H1 (cell line): ENCODE data around the gene TPD52L1. TPM values are rescaled to one million over a fixed set of nuclear protein-coding genes. Genes with fewer than 3 reads are reported as not detected.

Experiments
- CTCF ChIA-PET: fragments of 300-600 bp; sonication (Branson Sonifier 250); formaldehyde crosslinking; loops from one replicate; lab custom pipeline; 2021; ENCODE audit not compliant: partially characterized antibody; lab: Charles Lee
- POLR2A ChIA-PET: fragments of 300-600 bp; sonication (Branson Sonifier 250); formaldehyde crosslinking; loops from one replicate; lab custom pipeline; 2021; ENCODE audit warnings: inconsistent platforms; ENCODE audit not compliant: partially characterized antibody; lab: Charles Lee
- DNase-seq, 2 experiments: peaks; one replicate each; pipeline versions ENCODE4 v3.0.0 to v3.0.0-alpha.2; 2010 to 2022; ENCODE audit warnings: low spot score in 2 of 2, low read depth in 1 of 2, mixed read lengths in 1 of 2
- FAIRE-seq: peaks from 2 replicates; lab custom pipeline; 2011; peaks lifted over from hg19 to GRCh38; lab: Jason Lieb, UNC
- H2AFZ ChIP-seq: 2 replicates; pipeline ENCODE4 v1.8.1; 2012; ENCODE audit warnings: low read length, inconsistent platforms
- H2AK5ac ChIP-seq: 2 replicates; pipeline ENCODE4 v1.6.1; 2013; ENCODE audit warnings: low read depth, low read length
- H2BK120ac ChIP-seq: replicated peaks from 2 replicates; pipeline ENCODE3; 2013; ENCODE audit warnings: low read depth, low read length, inconsistent platforms
- H2BK12ac ChIP-seq: 2 replicates; pipeline ENCODE4 v1.6.1; 2013; ENCODE audit warnings: low read depth, low read length
- H2BK15ac ChIP-seq: 2 replicates; pipeline ENCODE4 v1.6.1; 2013; ENCODE audit warnings: low read length
- H2BK20ac ChIP-seq: 2 replicates; pipeline ENCODE4 v1.6.1; 2013; ENCODE audit warnings: low read length
- H2BK5ac ChIP-seq: 2 replicates; pipeline ENCODE4 v1.6.1; 2013; ENCODE audit warnings: low read depth, low read length
- H3K14ac ChIP-seq: 2 replicates; pipeline ENCODE4 v1.6.1; 2013; ENCODE audit warnings: inconsistent platforms; ENCODE audit not compliant: insufficient read length
- H3K18ac ChIP-seq: 2 replicates; pipeline ENCODE4 v1.6.1; 2013; ENCODE audit warnings: low read length; ENCODE audit errors: extremely low read depth
- H3K23ac ChIP-seq: 2 replicates; pipeline ENCODE4 v1.6.1; 2013; ENCODE audit warnings: inconsistent platforms; ENCODE audit not compliant: insufficient read length
- H3K23me2 ChIP-seq: 2 replicates; pipeline ENCODE4 v1.6.1; 2013; ENCODE audit warnings: low read depth, low read length
- H3K27ac ChIP-seq: 2 replicates; pipeline ENCODE4 v1.6.1; 2011; ENCODE audit warnings: low read depth, low read length, inconsistent platforms
- H3K27me3 ChIP-seq, 4 experiments: replicated peaks in 1 of 4; 1 replicate in 1 of 4; 2 replicates in 3 of 4; pipeline versions ENCODE4 v1.6.1 to v1.8.1; 2011 to 2013; ENCODE audit warnings: low read length in 3 of 4, mild to moderate bottlenecking in 3 of 4, inconsistent platforms in 2 of 4, mixed read lengths in 2 of 4, moderate library complexity in 1 of 4; ENCODE audit not compliant: control insufficient read depth in 3 of 4, insufficient read depth in 3 of 4; ENCODE audit errors: extremely low read depth in 1 of 4
- H3K36me3 ChIP-seq, 4 experiments: 2 replicates each; pipeline versions ENCODE4 v1.6.1 to v1.8.1; 2011 to 2013; ENCODE audit warnings: mild to moderate bottlenecking in 4 of 4, low read length in 3 of 4, moderate library complexity in 2 of 4, control low read depth in 1 of 4, inconsistent platforms in 1 of 4; ENCODE audit not compliant: insufficient read depth in 4 of 4, control insufficient read depth in 2 of 4
- H3K4ac ChIP-seq: replicated peaks from 2 replicates; pipeline ENCODE3; 2013; ENCODE audit warnings: low read length, low read depth, mixed read lengths, inconsistent platforms; ENCODE audit not compliant: insufficient read length
- H3K4me1 ChIP-seq, 4 experiments: replicated peaks in 1 of 4; 1 replicate in 1 of 4; 2 replicates in 3 of 4; pipeline versions ENCODE4 v1.6.1 to v1.8.1; 2011 to 2013; ENCODE audit warnings: low read length in 3 of 4, inconsistent platforms in 2 of 4, mixed read lengths in 1 of 4; ENCODE audit not compliant: insufficient read depth in 4 of 4, control insufficient read depth in 3 of 4
- H3K4me2 ChIP-seq, 2 experiments: 2 replicates each; pipeline versions ENCODE4 v1.6.1 to v1.8.1; 2011 to 2013; ENCODE audit warnings: low read depth in 2 of 2, low read length in 2 of 2, control low read depth in 1 of 2, inconsistent platforms in 1 of 2, mild to moderate bottlenecking in 1 of 2; ENCODE audit not compliant: insufficient read depth in 1 of 2
- H3K4me3 ChIP-seq, 4 experiments: fragments of 200-600, 300-600 bp in 1 of 4; sonication (generic), shearing (Covaris generic), sonication (Bioruptor Twin) in 1 of 4; 2 replicates each; pipeline versions ENCODE4 v1.5.1 to v1.8.1; 2011 to 2016; ENCODE audit warnings: low read length in 4 of 4, low read depth in 3 of 4, control low read depth in 2 of 4, inconsistent platforms in 2 of 4, mild to moderate bottlenecking in 2 of 4, mixed read lengths in 1 of 4, moderate library complexity in 1 of 4; ENCODE audit not compliant: insufficient read depth in 2 of 4; ENCODE audit errors: extremely low read depth in 1 of 4
- H3K56ac ChIP-seq: replicated peaks from 2 replicates; pipeline ENCODE3; 2013; ENCODE audit warnings: low read depth, mild to moderate bottlenecking, mixed read lengths, low read length, inconsistent platforms; ENCODE audit not compliant: insufficient read length
- H3K79me1 ChIP-seq: 2 replicates; pipeline ENCODE4 v1.6.1; 2013; ENCODE audit warnings: low read depth, low read length, control low read depth
- H3K79me2 ChIP-seq, 2 experiments: 2 replicates each; pipeline versions ENCODE4 v1.6.1 to v1.8.1; 2012 to 2013; ENCODE audit warnings: low read length in 2 of 2, mild to moderate bottlenecking in 2 of 2, inconsistent platforms in 1 of 2; ENCODE audit not compliant: insufficient read depth in 2 of 2, control insufficient read depth in 1 of 2
- H3K9ac ChIP-seq, 4 experiments: replicated peaks in 1 of 4; 1 replicate in 1 of 4; 2 replicates in 3 of 4; pipeline versions ENCODE4 v1.6.1 to v1.8.1; 2011 to 2013; ENCODE audit warnings: low read depth in 3 of 4, low read length in 3 of 4, control low read depth in 2 of 4, mild to moderate bottlenecking in 2 of 4, moderate library complexity in 2 of 4, inconsistent platforms in 1 of 4; ENCODE audit errors: extremely low read depth in 1 of 4
- H3K9me3 ChIP-seq, 2 experiments: 2 replicates each; pipeline versions ENCODE4 v1.6.1 to v1.8.1; 2012 to 2013; ENCODE audit warnings: mild to moderate bottlenecking in 2 of 2, moderate library complexity in 2 of 2, control low read depth in 1 of 2, inconsistent platforms in 1 of 2, low read depth in 1 of 2, low read length in 1 of 2, mixed read lengths in 1 of 2; ENCODE audit not compliant: insufficient read depth in 2 of 2
- H4K20me1 ChIP-seq, 2 experiments: replicated peaks in 1 of 2; 2 replicates each; pipeline versions ENCODE3 to v1.8.1; 2011 to 2013; ENCODE audit warnings: inconsistent platforms in 2 of 2, low read length in 2 of 2, mild to moderate bottlenecking in 1 of 2; ENCODE audit not compliant: insufficient read depth in 2 of 2, control insufficient read depth in 1 of 2
- H4K5ac ChIP-seq: 2 replicates; pipeline ENCODE4 v1.6.1; 2013; ENCODE audit warnings: low read length, low read depth, mixed read lengths, inconsistent platforms; ENCODE audit not compliant: insufficient read length
- H4K8ac ChIP-seq: 2 replicates; pipeline ENCODE4 v1.8.0; 2013; ENCODE audit warnings: mild to moderate bottlenecking, moderate library complexity, low read length, inconsistent platforms; ENCODE audit not compliant: insufficient read depth; ENCODE audit errors: extremely low read depth
- H4K91ac ChIP-seq: replicated peaks from 2 replicates; pipeline ENCODE3; 2013; ENCODE audit warnings: low read length, mixed read lengths, inconsistent platforms; ENCODE audit not compliant: insufficient read length
- CBX8 ChIP-seq: fragments of 300-800, 300-1000 bp; sonication (generic); IDR thresholded peaks from 2 replicates; pipeline ENCODE4 v1.7.1; 2016; ENCODE audit warnings: low read depth, low read length, borderline replicate concordance
- CHD1 ChIP-seq: IDR thresholded peaks from 2 replicates; pipeline ENCODE4 v1.6.1; 2012; ENCODE audit warnings: low read depth, low read length, improper control_type of control experiment
- EGR1 ChIP-seq: IDR thresholded peaks from 2 replicates; pipeline ENCODE4 v1.6.1; 2011; ENCODE audit warnings: low read depth, low read length, borderline replicate concordance
- GABPA ChIP-seq: IDR thresholded peaks from 2 replicates; pipeline ENCODE4 v1.6.1; 2011; ENCODE audit warnings: mild to moderate bottlenecking, low read length, moderate library complexity, borderline replicate concordance; ENCODE audit not compliant: insufficient read depth
- PHF8 ChIP-seq: fragments of 200-600 bp; sonication (generic); conservative IDR thresholded peaks from 2 replicates; pipeline ENCODE4 v1.7.1; 2012; ENCODE audit warnings: low read depth, mild to moderate bottlenecking, inconsistent platforms, low read length, moderate library complexity
- RBBP5 ChIP-seq: IDR thresholded peaks from 2 replicates; pipeline ENCODE4 v1.7.1; 2012; ENCODE audit warnings: low read depth, mild to moderate bottlenecking, inconsistent platforms, low read length, moderate library complexity, borderline replicate concordance
- RXRA ChIP-seq: IDR thresholded peaks from 2 replicates; pipeline ENCODE4 v1.6.1; 2011; ENCODE audit warnings: low read depth, mild to moderate bottlenecking, low read length, moderate library complexity; ENCODE audit not compliant: insufficient read depth
- USF2 ChIP-seq: IDR thresholded peaks from 2 replicates; pipeline ENCODE4 v1.6.1; 2011; ENCODE audit warnings: low read length, improper control_type of control experiment
- WGBS, 2 experiments: shearing (Covaris generic) in 1 of 2; methylation state at CpG; one replicate each; pipeline versions ENCODE4 v1.1.6 to v1.1.7; 2013 to 2015; ENCODE audit warnings: low lambda C conversion rate in 2 of 2, mixed read lengths in 2 of 2, inconsistent platforms in 1 of 2, low coverage in 1 of 2, missing lambda C conversion rate in 1 of 2; ENCODE audit not compliant: insufficient replicate concordance in 2 of 2, insufficient coverage in 1 of 2, insufficient read length in 1 of 2; ENCODE audit errors: extremely low coverage in 1 of 2, missing lambda C conversion rate in 1 of 2; 5-methylcytosine and 5-hydroxymethylcytosine counted together
- polyA plus RNA-seq, 7 experiments: library from polyadenylated mRNA; depleted of rRNA in 3 of 7; stranded (reverse) in 5 of 7; unstranded in 2 of 7; fragments of >200 nt in 5 of 7; fragments of 200-250 nt in 2 of 7; gene quantifications; 1 replicate in 5 of 7; 2 replicates in 1 of 7; 4 replicates in 1 of 7; pipeline versions ENCODE4 v1.2.1 to v1.2.3, GENCODE V29; 2011 to 2013; ENCODE audit warnings: missing spikeins in 2 of 7, mixed read lengths in 2 of 7
- total RNA-seq: library from RNA; stranded (reverse); fragmentation: NEBNext Ultra II Directional; extraction: Animal tissue kit (Norgen Biotek cat#: 25700); gene quantifications from 2 replicates; pipeline ENCODE4 v1.2.1, GENCODE V29; 2021

Gene TPD52L1
- total and polyA plus RNA-seq, 2 of the 8 experiments (the other 6 are each of a cell fraction or from before 2014, with no cell fraction given): 7.4 to 14.2 TPM

- POLR2A ChIA-PET: no interaction called here
- Histone ChIP-seq H2BK20ac (no peak overlapping the region), H3K4me1 (peaks cover 0 to 5% (median 0%) of the 10 kb centered on the region in 4 experiments; a peak in 1 of 7 replicates), H3K79me2 (no peaks in the 10 kb centered on the region), H4K91ac (no peak overlapping the region), H3K4me3 (no peak overlapping the region), H2BK12ac (no peak overlapping the region), H4K8ac (no peak overlapping the region), H3K27ac (no peak overlapping the region), H3K23ac (no peak overlapping the region), H3K27me3 (no peaks in the 10 kb centered on the region), H2BK15ac (no peak overlapping the region), H3K4ac (no peak overlapping the region), H3K9ac (no peak overlapping the region), H3K79me1 (no peaks in the 10 kb centered on the region), H3K56ac (no peak overlapping the region), H2AFZ (no peak overlapping the region), H4K20me1 (no peaks in the 10 kb centered on the region), H3K4me2 (no peak overlapping the region), H3K14ac (no peak overlapping the region), H2AK5ac (no peak overlapping the region), H3K36me3 (no peaks in the 10 kb centered on the region), H3K9me3 (no peaks in the 10 kb centered on the region), H2BK5ac (no peak overlapping the region), H2BK120ac (no peak overlapping the region), H3K18ac (no peak overlapping the region), H4K5ac (no peak overlapping the region), H3K23me2 (no peaks in the 10 kb centered on the region)
- no peak for TF ChIP-seq RXRA
- no peak for TF ChIP-seq CHD1
- no peak for TF ChIP-seq GABPA
- TF ChIP-seq EGR1: no peak
- no peak for TF ChIP-seq RBBP5
- TF ChIP-seq CBX8: no peak
- TF ChIP-seq PHF8: no peak
- TF ChIP-seq USF2: no peak
- DNase-seq (no peak), FAIRE-seq (no peak)
- WGBS, 2 experiments: 95% methylated on average over 1 of the region's 1 CpG; no CpG with 5 or more reads in 1 of the 2 experiments
- CTCF ChIA-PET: interaction anchor here (1.0 to 1.2 kb wide), 2 partner anchors 9 to 10 kb away, joined by 3 read pairs; no protein-coding TSS in a partner anchor
Measured at GRCh38 chr6:125232466-125232865, 78.9 kb downstream of the TPD52L1 start.
